ENCODE data around the gene CAPZB.

CAPZB gene

GRCh38 chr1:19453741-19454201 is 31.6 kb downstream of the CAPZB start:
- H3K36me3 Mint-ChIP-seq (ENCODE audit: low read depth): peaks cover 24% of the 10 kb centered on the region
- no peak overlapping the region for H3K4me3 Mint-ChIP-seq
- no peaks in the 10 kb centered on the region for H3K9me3 Mint-ChIP-seq
- H3K27ac Mint-ChIP-seq: peak overlapping the region; percentile 87
- H3K27me3 Mint-ChIP-seq: no peaks in the 10 kb centered on the region
- peaks cover 96% of the 10 kb centered on the region for H3K4me1 Mint-ChIP-seq (ENCODE audit: low read depth)

- H3K4me3 Mint-ChIP-seq: no peak overlapping the region
- no peaks in the 10 kb centered on the region for H3K27me3 Mint-ChIP-seq
- peaks cover 97% of the 10 kb centered on the region for H3K4me1 Mint-ChIP-seq (ENCODE audit: low read depth)
- H3K36me3 Mint-ChIP-seq (ENCODE audit: low read depth): peaks cover 23% of the 10 kb centered on the region
- H3K27ac Mint-ChIP-seq: peak overlapping the region; percentile 78
- H3K9me3 Mint-ChIP-seq: no peaks in the 10 kb centered on the region
Measured at GRCh38 chr1:19452221-19452663, 33.1 kb downstream of the CAPZB start.

DNA sequence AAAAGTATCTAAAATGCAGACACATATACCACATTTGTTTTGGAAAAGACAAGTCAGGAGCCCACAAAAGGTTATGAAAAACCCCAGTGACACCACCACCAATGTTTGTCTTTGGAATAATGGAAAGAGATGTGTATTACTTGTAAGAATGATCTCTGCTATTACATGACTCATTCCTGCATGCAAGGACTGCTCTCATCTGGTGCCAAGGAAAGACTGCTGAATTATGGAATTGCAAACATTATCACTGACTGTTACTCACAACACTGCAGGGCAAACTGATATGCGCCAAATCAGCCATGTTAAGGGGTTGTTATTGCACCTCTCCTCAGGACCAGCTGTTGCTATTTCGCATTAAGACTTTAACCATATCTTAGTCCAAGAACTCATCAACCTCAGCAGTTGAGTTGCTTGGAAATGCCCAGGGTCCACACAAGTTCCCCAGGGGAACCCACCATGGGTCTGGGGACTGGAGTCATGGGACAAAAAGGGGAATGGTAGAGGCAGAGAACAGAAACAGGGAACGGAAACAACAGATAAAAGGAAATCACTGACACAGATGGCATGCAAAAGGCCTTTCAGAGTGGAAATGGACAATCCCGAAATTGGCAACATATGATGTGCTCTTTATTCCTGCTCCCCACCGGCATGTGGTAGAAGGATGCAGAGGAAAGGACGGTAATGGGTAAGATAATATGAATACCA is 34.4 kb downstream of the CAPZB start:
- H3K27me3 Mint-ChIP-seq: no peaks in the 10 kb centered on the region
- H3K27ac Mint-ChIP-seq: peak overlapping the region; percentile 96
- H3K4me3 Mint-ChIP-seq: peak overlapping the region; percentile 38
- peaks cover 31% of the 10 kb centered on the region for H3K36me3 Mint-ChIP-seq (ENCODE audit: low read depth)
- peaks cover 97% of the 10 kb centered on the region for H3K4me1 Mint-ChIP-seq (ENCODE audit: low read depth)
- no peaks in the 10 kb centered on the region for H3K9me3 Mint-ChIP-seq

GRCh38 chr1:19449454-19450228 is 35.7 kb downstream of the CAPZB start:
- no peaks in the 10 kb centered on the region for H3K9me3 Mint-ChIP-seq
- H3K27ac Mint-ChIP-seq: peak overlapping the region; percentile 97
- H3K36me3 Mint-ChIP-seq (ENCODE audit: low read depth): peaks cover 38% of the 10 kb centered on the region
- peaks cover 97% of the 10 kb centered on the region for H3K4me1 Mint-ChIP-seq (ENCODE audit: low read depth)
- no peaks in the 10 kb centered on the region for H3K27me3 Mint-ChIP-seq
- peak overlapping the region; percentile 15 for H3K4me3 Mint-ChIP-seq

GRCh38 chr1:19448491-19449439 is 36.6 kb downstream of the CAPZB start:
- Mint-ChIP-seq H3K9me3 (no peaks in the 10 kb centered on the region), H3K4me1 (ENCODE audit: low read depth) (peaks cover 97% of the 10 kb centered on the region), H3K4me3 (peak overlapping the region; percentile 51), H3K27me3 (no peaks in the 10 kb centered on the region), H3K27ac (peak overlapping the region; percentile 97), H3K36me3 (ENCODE audit: low read depth) (peaks cover 38% of the 10 kb centered on the region)

DNA sequence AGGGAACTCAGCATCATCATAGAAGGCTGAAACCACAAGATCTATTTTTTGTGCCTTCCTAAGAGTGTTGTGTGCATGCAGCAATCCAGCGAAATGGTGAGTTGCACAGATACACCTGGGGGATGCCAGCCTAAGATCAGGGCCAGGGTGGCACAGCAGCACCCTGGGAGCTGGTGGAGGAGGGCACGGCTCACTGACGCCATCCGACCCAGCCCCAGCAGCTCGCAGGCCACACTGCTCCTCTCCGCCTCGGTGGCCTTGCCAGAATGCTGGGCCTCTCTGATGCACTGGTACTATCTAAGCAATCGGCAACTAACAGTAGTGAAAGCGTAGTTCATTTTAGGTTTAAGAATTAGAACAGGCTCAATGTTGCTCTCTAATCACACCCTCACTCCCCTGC is 37.8 kb downstream of the CAPZB start:
- Mint-ChIP-seq H3K9me3 (no peaks in the 10 kb centered on the region), H3K36me3 (ENCODE audit: low read depth) (peaks cover 38% of the 10 kb centered on the region), H3K27ac (peak overlapping the region; percentile 97), H3K27me3 (no peaks in the 10 kb centered on the region), H3K4me1 (ENCODE audit: low read depth) (peaks cover 96% of the 10 kb centered on the region), H3K4me3 (peak overlapping the region; percentile 51)

DNA sequence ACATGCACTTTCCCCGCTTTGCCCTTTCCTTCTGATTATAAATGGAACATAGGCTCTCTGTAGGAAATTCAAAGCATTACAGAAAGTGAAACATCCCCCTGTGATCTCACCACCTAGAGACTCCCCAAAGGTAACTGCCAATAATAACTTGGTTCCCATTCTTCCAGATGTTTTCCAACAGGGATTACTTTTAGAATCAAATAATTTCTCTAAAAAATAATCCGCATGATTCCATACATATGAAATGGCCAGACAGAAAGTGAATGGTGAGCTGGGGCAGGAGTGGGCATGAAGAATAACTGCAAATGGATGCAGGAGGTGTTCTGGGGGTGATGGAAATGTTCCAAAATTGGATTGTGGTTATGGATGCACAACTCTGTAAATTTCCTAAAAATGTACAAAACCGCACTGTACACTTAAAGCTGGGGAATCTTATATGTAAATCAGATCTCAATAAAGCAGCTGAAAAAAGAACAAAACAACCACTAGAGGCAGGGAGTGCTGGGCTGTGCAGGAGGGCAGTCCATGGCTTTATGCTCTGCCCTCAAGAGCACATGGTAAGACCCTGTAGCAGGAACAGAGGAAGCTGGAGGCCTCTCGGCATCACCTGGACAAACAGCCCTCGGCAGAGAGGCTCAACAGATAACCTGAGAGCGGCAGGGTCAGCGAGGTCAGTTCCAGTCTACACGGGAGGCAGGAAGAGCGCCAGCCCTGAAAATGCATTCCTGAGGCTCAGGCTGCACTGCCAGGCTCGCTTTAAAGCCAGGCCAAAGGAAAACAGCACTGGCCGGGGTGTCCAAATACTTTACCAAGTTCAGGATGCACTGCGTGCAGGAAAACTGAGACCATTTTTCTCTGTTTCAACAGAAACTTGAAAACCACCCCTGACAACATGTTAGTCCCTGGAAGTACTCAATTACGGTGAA is 39.7 kb downstream of the CAPZB start:
- H3K27ac Mint-ChIP-seq: peak overlapping the region; percentile 87
- no peaks in the 10 kb centered on the region for H3K9me3 Mint-ChIP-seq
- peaks cover 93% of the 10 kb centered on the region for H3K4me1 Mint-ChIP-seq (ENCODE audit: low read depth)
- H3K4me3 Mint-ChIP-seq: peak overlapping the region; percentile 60
- H3K27me3 Mint-ChIP-seq: no peaks in the 10 kb centered on the region
- peaks cover 38% of the 10 kb centered on the region for H3K36me3 Mint-ChIP-seq (ENCODE audit: low read depth)

- H3K4me1 Mint-ChIP-seq (ENCODE audit: low read depth): peaks cover 93% of the 10 kb centered on the region
- no peak overlapping the region for H3K4me3 Mint-ChIP-seq
- H3K36me3 Mint-ChIP-seq (ENCODE audit: low read depth): peaks cover 42% of the 10 kb centered on the region
- H3K27me3 Mint-ChIP-seq: no peaks in the 10 kb centered on the region
- H3K27ac Mint-ChIP-seq: peak overlapping the region; percentile 87
- H3K9me3 Mint-ChIP-seq: no peaks in the 10 kb centered on the region
Measured at GRCh38 chr1:19444296-19445021, 40.9 kb downstream of the CAPZB start.

DNA sequence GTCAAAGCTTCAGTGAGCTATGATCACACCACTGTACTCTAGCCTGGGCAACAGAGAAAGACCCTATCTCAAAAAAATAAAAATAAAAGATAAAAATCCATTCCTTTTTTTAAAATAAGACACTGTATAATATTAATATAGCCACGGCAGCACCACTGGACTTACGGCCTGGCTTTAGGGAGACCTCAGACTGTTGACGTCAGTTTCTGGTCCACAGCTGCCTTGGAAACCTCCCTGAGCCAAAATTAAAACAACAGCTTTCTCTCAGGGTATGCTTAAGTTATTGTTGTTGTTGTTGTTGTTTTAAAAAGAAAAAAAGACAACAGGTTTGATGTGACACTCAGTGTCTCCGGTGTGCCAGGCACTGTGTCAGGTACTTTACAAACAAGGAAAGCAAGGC is 42.0 kb downstream of the CAPZB start:
- Mint-ChIP-seq H3K27me3 (no peaks in the 10 kb centered on the region), H3K36me3 (ENCODE audit: low read depth) (peaks cover 31% of the 10 kb centered on the region), H3K4me1 (ENCODE audit: low read depth) (peaks cover 93% of the 10 kb centered on the region), H3K4me3 (no peak overlapping the region), H3K27ac (no peak overlapping the region), H3K9me3 (no peaks in the 10 kb centered on the region)

DNA sequence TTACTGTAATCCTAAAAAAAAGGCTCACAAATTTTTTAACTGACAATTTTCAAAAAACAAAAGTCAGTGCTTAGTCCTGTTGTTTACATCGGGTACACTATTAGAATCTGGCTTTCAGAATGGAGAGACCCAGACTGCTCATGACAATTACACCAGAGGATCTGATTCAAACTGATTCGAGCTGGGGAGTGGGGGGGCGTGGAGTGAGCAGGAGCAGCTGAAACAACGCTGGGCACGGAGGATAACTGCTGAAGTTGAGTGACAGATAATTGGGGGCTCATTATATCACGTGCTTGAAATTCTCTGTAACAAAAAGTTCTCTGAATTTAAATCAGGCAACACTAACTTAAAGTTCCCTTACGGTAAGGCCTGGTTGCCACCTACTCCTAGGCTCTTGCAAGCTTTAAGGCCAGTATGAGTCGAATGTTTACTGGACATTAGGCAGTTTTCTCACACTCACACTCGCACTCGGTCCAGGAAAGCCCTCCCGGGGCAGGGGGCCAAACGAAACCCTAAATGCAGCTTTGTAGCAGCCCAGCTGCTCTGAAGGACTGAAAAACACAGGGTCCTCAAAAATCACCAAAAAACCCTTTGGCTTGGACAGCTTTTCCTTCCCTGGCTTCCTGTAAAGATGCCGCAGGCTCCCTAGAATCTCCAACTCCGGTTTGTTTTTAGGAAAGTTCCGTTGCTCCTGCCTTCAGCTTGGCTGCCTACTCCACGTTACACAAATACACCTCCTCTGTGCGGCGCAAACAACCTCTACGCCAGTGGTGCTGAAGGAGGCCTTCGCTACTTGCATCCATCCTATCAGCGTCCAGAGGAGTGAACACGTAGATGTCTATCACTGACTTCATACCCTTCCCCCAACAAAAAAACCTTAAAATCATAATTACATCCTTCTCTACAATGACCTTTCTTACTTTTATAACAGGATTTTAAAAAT is 42.9 kb downstream of the CAPZB start:
- Mint-ChIP-seq H3K9me3 (no peaks in the 10 kb centered on the region), H3K4me3 (no peak overlapping the region), H3K4me1 (ENCODE audit: low read depth) (peaks cover 93% of the 10 kb centered on the region)

DNA sequence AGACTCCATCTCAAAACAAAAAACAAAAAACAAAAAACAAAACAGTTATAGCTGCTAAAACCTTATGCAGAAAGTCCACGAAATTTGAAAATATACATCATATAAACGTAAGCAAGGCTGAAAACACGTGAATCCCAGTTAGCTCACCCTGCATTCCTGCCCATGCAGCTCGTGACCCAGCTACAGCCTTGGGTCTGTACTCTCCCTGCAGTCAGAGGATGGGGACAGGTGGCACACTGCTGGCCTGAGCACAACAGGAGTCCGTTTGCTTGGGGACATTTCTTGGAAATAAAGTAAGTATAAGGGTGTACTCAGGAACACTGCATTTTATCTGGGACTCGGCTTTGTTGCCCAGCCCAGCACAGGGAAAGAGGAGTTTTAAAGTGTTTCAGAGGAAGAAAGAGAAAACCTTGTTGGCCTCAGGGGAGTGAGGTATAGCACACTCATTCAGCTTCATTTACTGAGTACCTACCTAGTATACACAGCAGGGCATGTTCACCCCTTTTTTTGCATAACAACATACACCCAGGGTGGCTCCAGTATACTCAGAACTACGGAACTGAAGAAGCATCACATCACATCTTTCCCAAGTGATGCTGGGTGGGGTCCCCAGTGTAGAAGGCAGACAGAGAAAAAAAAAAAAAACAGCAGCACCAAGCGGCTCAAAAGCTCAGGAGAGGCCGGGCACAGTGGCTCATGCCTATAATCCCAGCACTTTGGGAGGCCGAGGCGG is 44.1 kb downstream of the CAPZB start:
- no peak overlapping the region for H3K4me3 Mint-ChIP-seq
- H3K27me3 Mint-ChIP-seq: no peaks in the 10 kb centered on the region
- peaks cover 93% of the 10 kb centered on the region for H3K4me1 Mint-ChIP-seq (ENCODE audit: low read depth)
- H3K27ac Mint-ChIP-seq: peak overlapping the region; percentile 79
- H3K9me3 Mint-ChIP-seq: no peaks in the 10 kb centered on the region
- peaks cover 36% of the 10 kb centered on the region for H3K36me3 Mint-ChIP-seq (ENCODE audit: low read depth)

More for the DNA sequence above, 42.9 kb downstream of the CAPZB start:
- Mint-ChIP-seq H3K27me3 (no peaks in the 10 kb centered on the region), H3K36me3 (ENCODE audit: low read depth) (peaks cover 37% of the 10 kb centered on the region), H3K27ac (peak overlapping the region; percentile 45)

Data from stimulated activated naive CD8-positive, alpha-beta T cell treated with anti-CD3 and anti-CD28 coated beads, Interleukin-15, Interleukin-2, amounts not matched to agents 100 ng/mL and 50 ng/mL, for 24 hours (primary cell).